OCI-LY7 (cell line): ENCODE measurements around the gene DCTD. TPM values are rescaled to one million over a fixed set of nuclear protein-coding genes. Genes with fewer than 3 reads are reported as not detected.

Experiments
- BruUV-seq: library from RNA; stranded (reverse); fragments of 400-500 nt; replicated peaks from 2 replicates; lab custom pipeline; 2021; lab: Mats Ljungman, UMichigan
- CTCF ChIA-PET: fragments of 300-600 bp; sonication (Branson Sonifier 250); formaldehyde crosslinking; loops from one replicate; lab custom pipeline; 2022; ENCODE audit warnings: antibody characterized with exemption; ENCODE audit not compliant: unreplicated experiment; lab: Charles Lee
- POLR2A ChIA-PET: fragments of 300-600 bp; sonication (Branson Sonifier 250); formaldehyde crosslinking; loops from one replicate; lab custom pipeline; 2022; ENCODE audit warnings: antibody characterized with exemption; lab: Charles Lee
- DNase-seq: peaks from one replicate; pipeline ENCODE4 v3.0.0-alpha.2; 2015; ENCODE audit warnings: low spot score
- H2AFZ ChIP-seq: fragments of 200-600 bp; sonication (generic), shearing (Covaris generic); 2 replicates; pipeline ENCODE4 v1.6.1; 2014; ENCODE audit warnings: mild to moderate bottlenecking, antibody characterized with exemption, low read length, moderate library complexity
- H3K27ac ChIP-seq: fragments of 200-600 bp; sonication (generic); 2 replicates; pipeline ENCODE4 v1.5.1; 2014; ENCODE audit warnings: mixed run types, low read depth, mild to moderate bottlenecking, moderate library complexity, low read length, inconsistent platforms; ENCODE audit not compliant: poor library complexity, severe bottlenecking
- H3K36me3 ChIP-seq: fragments of 200-600 bp; sonication (generic); 2 replicates; pipeline ENCODE4 v1.6.1; 2014; ENCODE audit warnings: mild to moderate bottlenecking, antibody characterized with exemption, low read length, moderate library complexity, mixed read lengths; ENCODE audit not compliant: insufficient read depth
- H3K4me1 ChIP-seq: fragments of 200-600 bp; sonication (generic); 2 replicates; pipeline ENCODE4 v1.5.1; 2014; ENCODE audit warnings: mild to moderate bottlenecking, low read length; ENCODE audit not compliant: insufficient read depth, poor library complexity, severe bottlenecking
- H3K4me2 ChIP-seq: fragments of 200-600 bp; sonication (generic); 2 replicates; pipeline ENCODE4 v1.6.1; 2014; ENCODE audit warnings: mild to moderate bottlenecking, low read length
- H3K4me3 ChIP-seq: fragments of 200-600 bp; sonication (generic); 2 replicates; pipeline ENCODE4 v1.5.1; 2014; ENCODE audit warnings: mild to moderate bottlenecking, low read depth, low read length; ENCODE audit not compliant: poor library complexity, severe bottlenecking
- H3K79me2 ChIP-seq: fragments of 200-600 bp; sonication (generic); 2 replicates; pipeline ENCODE4 v1.6.1; 2016; ENCODE audit warnings: low read depth, mild to moderate bottlenecking, low read length, moderate library complexity, mixed read lengths; ENCODE audit not compliant: insufficient read depth
- H3K9me2 ChIP-seq: fragments of 200-600 bp; sonication (generic); 2 replicates; pipeline ENCODE4 v1.6.1; 2016; ENCODE audit warnings: mild to moderate bottlenecking, low read length, mixed read lengths; ENCODE audit not compliant: insufficient read depth
- H3K9me3 ChIP-seq: fragments of 200-600 bp; sonication (generic); 2 replicates; pipeline ENCODE4 v1.6.1; 2014; ENCODE audit warnings: mild to moderate bottlenecking, mixed run types, low read length, mixed read lengths
- H4K20me1 ChIP-seq: fragments of 200-600 bp; sonication (generic); 2 replicates; pipeline ENCODE4 v1.6.1; 2014; ENCODE audit warnings: mild to moderate bottlenecking, antibody characterized with exemption, low read length, moderate library complexity, mixed read lengths; ENCODE audit not compliant: insufficient read depth
- EZH2phosphoT487 ChIP-seq: fragments of 200-600 bp; sonication (generic); IDR thresholded peaks from 2 replicates; pipeline ENCODE4 v1.6.1; 2018; ENCODE audit warnings: low read depth, borderline replicate concordance, mild to moderate bottlenecking, mixed run types, antibody characterized with exemption, low read length, moderate library complexity, mixed read lengths
- intact Hi-C: fragments of 100-400 bp; cut with micrococcal nuclease; formaldehyde crosslinking; loops from one replicate; pipeline ENCODE4 v1.10.0; 2022; ENCODE audit not compliant: unreplicated experiment
- total RNA-seq, 2 experiments: library from RNA; depleted of rRNA in 1 of 2; stranded (reverse); fragments of >200 nt in 1 of 2; shearing (Covaris generic) in 1 of 2; gene quantifications; 2 replicates each; pipeline ENCODE4 v1.2.3, GENCODE V29; 2014 to 2022
- TF ChIP-seq, protein P1 (sequence below): fragments of 200-600 bp; sonication (generic); conservative IDR thresholded peaks from 2 replicates; pipeline ENCODE4 v1.5.1; 2014; ENCODE audit warnings: mild to moderate bottlenecking, antibody characterized with exemption, low read length, moderate library complexity, mixed read lengths

Gene DCTD
- total RNA-seq, 2 experiments from 2014 or later: 37.8 to 81.9 TPM

- ChIA-PET POLR2A (no interaction called here), CTCF (no interaction called here)
- no peak overlapping the region for H3K27ac ChIP-seq
- H3K4me1 ChIP-seq: no peaks in the 10 kb centered on the region
- peaks cover 5% of the 10 kb centered on the region; the same call in 1 of the 2 replicates for H3K9me3 ChIP-seq
- H3K9me2 ChIP-seq: no peaks in the 10 kb centered on the region
- no peak overlapping the region for H3K4me3 ChIP-seq
- H3K36me3 ChIP-seq: peaks cover 39% of the 10 kb centered on the region
- BruUV-seq: no TSS peak
- no peak for DNase-seq
- H2AFZ ChIP-seq: no peak overlapping the region
- TF ChIP-seq EZH2phosphoT487: no peak
- TF ChIP-seq, protein P1, sequence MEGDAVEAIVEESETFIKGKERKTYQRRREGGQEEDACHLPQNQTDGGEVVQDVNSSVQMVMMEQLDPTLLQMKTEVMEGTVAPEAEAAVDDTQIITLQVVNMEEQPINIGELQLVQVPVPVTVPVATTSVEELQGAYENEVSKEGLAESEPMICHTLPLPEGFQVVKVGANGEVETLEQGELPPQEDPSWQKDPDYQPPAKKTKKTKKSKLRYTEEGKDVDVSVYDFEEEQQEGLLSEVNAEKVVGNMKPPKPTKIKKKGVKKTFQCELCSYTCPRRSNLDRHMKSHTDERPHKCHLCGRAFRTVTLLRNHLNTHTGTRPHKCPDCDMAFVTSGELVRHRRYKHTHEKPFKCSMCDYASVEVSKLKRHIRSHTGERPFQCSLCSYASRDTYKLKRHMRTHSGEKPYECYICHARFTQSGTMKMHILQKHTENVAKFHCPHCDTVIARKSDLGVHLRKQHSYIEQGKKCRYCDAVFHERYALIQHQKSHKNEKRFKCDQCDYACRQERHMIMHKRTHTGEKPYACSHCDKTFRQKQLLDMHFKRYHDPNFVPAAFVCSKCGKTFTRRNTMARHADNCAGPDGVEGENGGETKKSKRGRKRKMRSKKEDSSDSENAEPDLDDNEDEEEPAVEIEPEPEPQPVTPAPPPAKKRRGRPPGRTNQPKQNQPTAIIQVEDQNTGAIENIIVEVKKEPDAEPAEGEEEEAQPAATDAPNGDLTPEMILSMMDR: no peak
- no peaks in the 10 kb centered on the region for H4K20me1 ChIP-seq
- intact Hi-C loops: no loop called here
- H3K4me2 ChIP-seq: no peak overlapping the region
- no peaks in the 10 kb centered on the region for H3K79me2 ChIP-seq
Observed at GRCh38 chr4:182886768-182887167, 30.4 kb downstream of the DCTD start.

DNA sequence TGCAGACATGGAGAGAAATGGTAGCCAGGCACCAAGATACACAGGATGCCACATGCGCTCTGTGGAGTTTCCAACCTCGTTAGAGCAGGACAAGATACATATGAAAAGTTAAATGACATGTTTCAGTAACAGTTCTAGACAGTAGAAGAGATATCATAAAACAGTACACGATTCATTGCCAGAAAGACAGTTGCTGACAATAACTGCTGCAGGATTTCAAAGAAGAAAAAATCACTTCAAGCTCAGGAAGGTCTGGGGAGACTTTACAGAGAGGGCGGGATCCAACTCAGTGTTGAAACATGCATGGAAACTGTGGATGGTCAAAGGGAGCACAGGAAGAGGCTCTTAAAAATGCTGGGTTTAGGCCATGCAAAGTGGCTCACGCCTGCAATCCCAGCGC, 31.0 kb downstream of the DCTD start:
- H3K36me3 ChIP-seq: peaks cover 33% of the 10 kb centered on the region
- no peak overlapping the region for H3K4me2 ChIP-seq
- H3K9me3 ChIP-seq: peaks cover 5% of the 10 kb centered on the region; the same call in 1 of the 2 replicates
- ChIA-PET CTCF (no interaction called here), POLR2A (no interaction called here)
- H2AFZ ChIP-seq: no peak overlapping the region
- BruUV-seq: no TSS peak
- intact Hi-C loops: no loop called here
- TF ChIP-seq EZH2phosphoT487: no peak
- TF ChIP-seq, protein P1: no peak
- no peaks in the 10 kb centered on the region for H3K79me2 ChIP-seq
- no peaks in the 10 kb centered on the region for H4K20me1 ChIP-seq
- no peak for DNase-seq
- H3K27ac ChIP-seq: no peak overlapping the region
- no peaks in the 10 kb centered on the region for H3K4me1 ChIP-seq
- H3K9me2 ChIP-seq: no peaks in the 10 kb centered on the region
- H3K4me3 ChIP-seq: no peak overlapping the region

GRCh38 chr4:182885738-182886077, 31.5 kb downstream of the DCTD start:
- ChIA-PET CTCF (no interaction called here), POLR2A (no interaction called here)
- H3K27ac ChIP-seq: no peak overlapping the region

More at GRCh38 chr4:182885738-182886077, 31.5 kb downstream of the DCTD start:
- peaks cover 5% of the 10 kb centered on the region; the same call in 1 of the 2 replicates for H3K9me3 ChIP-seq
- no peak for TF ChIP-seq EZH2phosphoT487
- TF ChIP-seq, protein P1: no peak
- no peak overlapping the region for H2AFZ ChIP-seq
- BruUV-seq: no TSS peak
- no peak for DNase-seq
- H4K20me1 ChIP-seq: no peaks in the 10 kb centered on the region
- H3K9me2 ChIP-seq: no peaks in the 10 kb centered on the region
- no peaks in the 10 kb centered on the region for H3K4me1 ChIP-seq
- intact Hi-C loops: no loop called here
- H3K4me3 ChIP-seq: no peak overlapping the region
- H3K36me3 ChIP-seq: peaks cover 28% of the 10 kb centered on the region
- no peaks in the 10 kb centered on the region for H3K79me2 ChIP-seq
- no peak overlapping the region for H3K4me2 ChIP-seq
